RCC 7860 (cell line): ENCODE results near the gene EARS2.
"Not testable (repeated sequence)": the region's sequence is repeated elsewhere in the genome, so short reads cannot be mapped to it uniquely, and the experiment has no call there.

Experiments used
- DNase-seq: peaks from one replicate; pipeline ENCODE4 v3.0.0-alpha.2; 2015; ENCODE audit warnings: low spot score
- FAIRE-seq: peaks from 2 replicates; lab custom pipeline; 2012; peaks lifted over from hg19 to GRCh38; lab: Jason Lieb, UNC

The EARS2 gene

GRCh38 chr16:23556881-23557778 lies at the start of gene EARS2, which contains the start of gene UBFD1:
Gene EARS2 (minus strand): TSS chr16:23557350. CDS start chr16:23557343, 7 bp downstream.
Gene UBFD1 (plus strand): TSS chr16:23557727. CDS start chr16:23557743, 16 bp downstream.
- FAIRE-seq (peak; percentile 86), DNase-seq (peak; percentile 95)

DNA sequence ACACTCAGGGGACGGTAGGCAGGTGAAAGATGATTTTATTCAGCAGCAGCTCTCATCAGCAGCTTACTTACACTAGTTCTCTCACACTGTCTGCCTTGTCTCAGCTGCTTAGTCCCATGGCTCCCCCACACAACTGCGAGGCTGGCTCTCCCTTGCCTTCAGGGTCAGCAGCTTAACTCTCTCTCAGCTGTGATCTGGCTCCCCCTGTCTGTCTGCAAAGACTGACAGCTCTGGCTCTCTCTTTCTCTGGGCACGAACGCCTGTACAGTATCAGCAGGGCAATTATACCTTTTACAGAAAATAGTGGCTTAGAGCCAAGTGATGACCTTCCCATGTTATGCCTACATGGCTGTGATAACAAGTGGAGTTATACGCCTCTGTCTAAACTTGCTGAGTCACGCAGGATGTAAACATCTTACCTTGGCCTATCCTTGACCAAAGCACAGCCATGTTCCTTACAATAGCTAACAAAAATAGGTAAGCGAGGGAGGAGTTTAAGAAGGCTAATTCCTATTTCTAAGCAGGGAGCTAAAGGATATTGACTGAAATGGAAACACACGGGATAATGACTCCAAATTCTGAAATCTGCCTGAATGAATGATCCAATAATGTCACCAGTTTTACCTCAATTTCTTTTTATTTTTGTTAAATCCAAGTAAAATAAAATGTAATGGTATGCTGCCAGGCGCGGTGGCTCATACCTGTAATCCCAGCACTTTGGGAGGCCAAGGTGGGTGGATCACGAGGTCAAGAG lies 40.0 kb upstream of the EARS2 start:
- DNase-seq = peak; percentile 20
- no peak for FAIRE-seq

- FAIRE-seq (no peak), DNase-seq (peak; percentile 64)
These were observed 39.0 kb upstream of the EARS2 start, which contains the start of gene NDUFAB1 for GRCh38 chr16:23595951-23596720. Gene NDUFAB1 (minus strand): TSS chr16:23596316. CDS start chr16:23596290, 26 bp downstream.

DNA sequence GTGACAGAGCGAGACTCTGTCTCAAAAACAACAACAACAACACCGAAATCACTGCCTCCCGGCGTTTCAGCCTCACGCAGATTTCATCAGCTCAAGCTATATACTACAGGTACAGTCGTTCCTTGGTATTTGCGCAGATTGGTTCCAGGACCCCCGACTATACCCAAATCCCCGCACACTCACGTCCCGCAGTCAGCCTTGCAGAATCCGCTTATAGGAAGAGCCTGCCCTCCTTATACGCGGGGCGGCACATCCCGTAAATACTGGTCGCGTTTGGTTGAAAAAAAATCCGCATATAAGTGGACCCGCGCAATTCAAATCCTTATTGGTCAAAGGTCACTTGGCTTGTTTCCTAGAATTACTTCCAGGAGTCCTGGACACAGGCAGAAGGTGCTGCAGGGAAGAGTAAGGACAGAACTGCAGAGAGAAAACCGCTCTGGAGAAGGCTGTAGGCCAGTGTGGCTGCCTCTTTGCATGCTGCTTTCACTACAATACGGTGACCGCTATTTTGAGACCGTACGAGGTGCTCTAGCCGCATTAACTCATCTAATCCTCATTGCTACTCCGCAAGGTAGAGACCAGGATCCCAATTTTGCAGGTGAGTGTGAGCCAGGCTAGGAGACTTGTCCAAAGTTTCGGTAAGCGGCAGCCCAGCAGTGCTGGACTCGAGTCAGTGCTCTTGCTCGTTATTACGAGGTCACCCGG lies 38.2 kb upstream of the EARS2 start:
- FAIRE-seq = no peak
- no peak for DNase-seq

- DNase-seq (no peak), FAIRE-seq (no peak)
These were observed 37.0 kb upstream of the EARS2 start for GRCh38 chr16:23594186-23594585.

DNA sequence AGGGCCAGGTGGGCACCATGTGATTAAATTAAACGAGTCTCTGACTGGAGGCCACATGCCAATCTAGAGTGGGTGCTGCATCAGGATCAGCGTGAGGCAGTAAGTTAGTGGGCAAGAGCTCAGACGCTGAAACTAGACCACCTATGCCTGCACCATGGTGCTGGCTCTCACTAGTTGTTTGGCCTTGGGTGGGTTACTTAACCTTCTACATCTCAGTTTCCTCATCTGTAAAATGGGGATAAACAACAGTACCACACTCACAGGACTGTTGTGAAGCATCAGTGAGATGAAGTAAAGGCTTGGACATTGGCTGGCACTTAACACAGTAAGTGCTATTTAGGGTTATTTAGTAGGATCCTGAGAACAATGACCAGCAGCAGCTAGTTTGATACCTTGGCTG lies 33.0 kb upstream of the EARS2 start:
- no peak for FAIRE-seq
- no peak for DNase-seq

DNA sequence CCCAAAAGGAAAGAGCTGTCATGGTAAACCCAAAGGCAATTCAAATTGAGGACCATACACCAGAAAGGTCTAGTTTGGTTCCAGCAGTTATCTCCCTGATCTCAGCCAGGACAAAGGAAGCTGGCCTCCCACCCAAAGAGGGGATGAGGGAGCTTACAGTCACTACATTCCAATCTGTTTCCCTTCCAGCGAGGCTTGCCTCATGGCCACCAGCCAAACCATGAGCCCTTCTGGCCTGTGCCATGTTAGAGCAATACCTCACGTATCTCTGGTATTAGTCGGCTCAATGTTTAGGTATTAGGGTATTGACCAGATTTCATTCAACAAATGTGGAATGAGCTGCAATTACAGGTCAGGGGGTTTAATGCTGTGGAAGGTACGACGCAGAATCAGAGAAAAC lies 30.6 kb upstream of the EARS2 start:
- FAIRE-seq = no peak
- DNase-seq = no peak

- FAIRE-seq = no peak
These were observed 27.3 kb upstream of the EARS2 start for GRCh38 chr16:23584186-23585076.

GRCh38 chr16:23583271-23583670 lies 26.1 kb upstream of the EARS2 start:
- DNase-seq, FAIRE-seq: not testable (repeated sequence)

More at GRCh38 chr16:23584186-23585076, 27.3 kb upstream of the EARS2 start:
- no peak for DNase-seq

- DNase-seq (no peak), FAIRE-seq (no peak)
These were observed 24.6 kb upstream of the EARS2 start for GRCh38 chr16:23581764-23582163.

DNA sequence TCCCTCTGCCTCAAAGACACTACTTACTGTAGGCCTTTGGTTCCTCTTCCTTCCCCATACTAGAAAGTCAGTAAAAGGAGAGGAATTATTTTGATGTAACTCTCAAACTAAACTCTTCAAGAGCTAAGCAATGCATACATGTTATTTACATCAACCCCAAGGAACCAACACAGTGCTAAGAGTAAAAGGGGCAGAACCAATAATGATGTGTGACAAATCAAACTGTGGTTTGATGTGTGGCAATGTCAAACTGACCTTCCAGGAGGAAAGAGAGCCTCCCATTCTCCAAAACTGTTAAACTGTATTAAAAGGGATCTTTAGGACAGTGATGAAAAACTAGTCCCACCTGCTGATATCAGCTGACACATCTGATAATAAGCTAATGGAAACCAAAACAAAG lies 23.2 kb upstream of the EARS2 start:
- no peak for FAIRE-seq

DNA sequence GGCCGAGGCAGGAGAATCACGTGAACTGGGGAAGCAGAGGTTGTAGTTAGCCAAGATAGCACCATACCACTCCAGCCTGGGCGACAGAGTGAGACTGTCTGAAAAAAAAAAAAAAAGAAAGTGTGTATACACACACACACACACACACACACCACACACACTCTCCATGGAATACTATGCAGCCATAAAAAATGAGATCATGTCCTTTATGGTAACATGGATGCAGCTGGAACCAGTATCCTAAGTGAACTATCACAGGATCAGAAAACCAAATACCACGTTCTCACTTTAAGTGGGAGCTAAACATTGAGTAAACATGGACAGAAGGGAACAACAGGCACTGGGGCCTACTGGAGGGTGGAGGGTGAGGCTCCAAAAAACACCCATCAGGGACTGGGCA lies 22.2 kb upstream of the EARS2 start:
- FAIRE-seq = no peak
- DNase-seq = no peak

More for the DNA sequence above, 23.2 kb upstream of the EARS2 start:
- DNase-seq = no peak

- DNase-seq (no peak), FAIRE-seq (no peak)
These were observed 21.1 kb upstream of the EARS2 start for GRCh38 chr16:23578101-23578830.

- FAIRE-seq (no peak), DNase-seq (no peak)
These were observed 20.3 kb upstream of the EARS2 start for GRCh38 chr16:23577493-23577892.

GRCh38 chr16:23575834-23576233 lies 18.7 kb upstream of the EARS2 start:
- DNase-seq (no peak), FAIRE-seq (no peak)

- FAIRE-seq (no peak), DNase-seq (no peak)
These were observed 16.7 kb upstream of the EARS2 start for GRCh38 chr16:23573817-23574216.

- no peak for FAIRE-seq
These were observed 15.2 kb upstream of the EARS2 start for GRCh38 chr16:23572394-23572793.

DNA sequence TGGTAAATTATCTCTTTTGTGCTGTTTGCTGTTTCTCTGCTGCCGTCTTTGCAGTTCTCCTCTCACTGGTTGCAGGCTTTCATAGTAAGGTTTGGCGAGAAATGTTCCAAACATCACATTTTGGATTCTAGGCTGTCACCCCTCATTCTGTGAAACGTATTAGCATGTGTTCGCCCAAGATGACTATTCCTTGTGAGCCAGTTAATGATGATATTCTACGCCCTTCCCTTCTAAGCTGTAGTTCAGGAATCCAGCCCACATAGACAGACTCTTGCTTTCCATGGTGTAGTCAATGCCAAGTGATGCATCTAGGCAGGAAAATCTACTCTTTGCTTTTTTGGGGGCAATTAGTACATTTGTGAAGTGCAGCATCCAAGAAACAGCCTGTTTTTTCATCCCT lies 14.7 kb upstream of the EARS2 start:
- FAIRE-seq (no peak), DNase-seq (no peak)

More at GRCh38 chr16:23572394-23572793, 15.2 kb upstream of the EARS2 start:
- DNase-seq = no peak
